HEK293T (cell line): ENCODE results near the gene KIF26B.
A peak's percentile ranks its signal among the peaks of the same experiment; 100 is the strongest.

Source experiments
- CTCF ChIA-PET: fragments of 350-600 bp; formaldehyde crosslinking; extraction: SDS; loops from one replicate; lab custom pipeline; 2021; ENCODE audit warnings: antibody characterized with exemption, inconsistent platforms; lab: Yijun Ruan, JAX
- POLR2A ChIA-PET: fragments of 350-600 bp; formaldehyde crosslinking; extraction: SDS; loops from one replicate; lab custom pipeline; 2020; ENCODE audit warnings: antibody characterized with exemption, inconsistent platforms; lab: Yijun Ruan, JAX
- DNase-seq: peaks from one replicate; pipeline ENCODE4 v3.0.0; 2012; ENCODE audit warnings: mixed read lengths; ENCODE audit errors: extremely low spot score
- ARNT ChIP-seq: fragments of 450-650 bp; IDR thresholded peaks from 2 replicates; pipeline ENCODE4 v1.6.1; 2017; ENCODE audit warnings: mild to moderate bottlenecking
- BHLHE40 ChIP-seq: fragments of 450-650 bp; IDR thresholded peaks from 2 replicates; pipeline ENCODE4 v1.6.1; 2016; ENCODE audit warnings: mild to moderate bottlenecking, moderate library complexity, borderline replicate concordance
- CTBP1 ChIP-seq: fragments of 450-650 bp; IDR thresholded peaks from 2 replicates; pipeline ENCODE4 v1.6.1; 2016; ENCODE audit warnings: borderline replicate concordance
- ELF4 ChIP-seq: fragments of 450-650 bp; IDR thresholded peaks from 2 replicates; pipeline ENCODE4 v1.6.1; 2017; ENCODE audit warnings: antibody characterized with exemption
- FOXA1 ChIP-seq: fragments of 450-650 bp; IDR thresholded peaks from 2 replicates; pipeline ENCODE4 v1.6.1; 2016; ENCODE audit warnings: mild to moderate bottlenecking
- FOXK2 ChIP-seq: fragments of 450-650 bp; IDR thresholded peaks from 2 replicates; pipeline ENCODE4 v1.6.1; 2016; ENCODE audit warnings: mild to moderate bottlenecking
- FOXM1 ChIP-seq: fragments of 450-650 bp; IDR thresholded peaks from 2 replicates; pipeline ENCODE4 v1.6.1; 2017; ENCODE audit warnings: mild to moderate bottlenecking, borderline replicate concordance
- HDGF ChIP-seq: fragments of 450-650 bp; IDR thresholded peaks from 2 replicates; pipeline ENCODE4 v1.6.1; 2017; ENCODE audit warnings: antibody characterized with exemption, borderline replicate concordance
- L3MBTL2 ChIP-seq: fragments of 450-650 bp; conservative IDR thresholded peaks from 2 replicates; pipeline ENCODE4 v1.6.1; 2016; ENCODE audit warnings: mild to moderate bottlenecking
- LEF1 ChIP-seq: fragments of 450-650 bp; IDR thresholded peaks from 2 replicates; pipeline ENCODE4 v1.6.1; 2017; ENCODE audit warnings: mild to moderate bottlenecking, borderline replicate concordance
- NFRKB ChIP-seq: fragments of 450-650 bp; IDR thresholded peaks from 2 replicates; pipeline ENCODE4 v1.6.1; 2016; ENCODE audit warnings: mild to moderate bottlenecking, moderate library complexity
- PKNOX1 ChIP-seq: fragments of 450-650 bp; IDR thresholded peaks from 2 replicates; pipeline ENCODE4 v1.6.1; 2016
- SP1 ChIP-seq: fragments of 450-650 bp; IDR thresholded peaks from 2 replicates; pipeline ENCODE4 v1.6.1; 2017
- SUZ12 ChIP-seq: fragments of 450-650 bp; IDR thresholded peaks from 2 replicates; pipeline ENCODE4 v1.6.1; 2016; ENCODE audit warnings: mild to moderate bottlenecking
- TARDBP ChIP-seq: fragments of 450-650 bp; IDR thresholded peaks from 2 replicates; pipeline ENCODE4 v1.6.1; 2016
- ZNF384 ChIP-seq: fragments of 450-650 bp; IDR thresholded peaks from 2 replicates; pipeline ENCODE4 v1.6.1; 2016

The KIF26B gene

DNA sequence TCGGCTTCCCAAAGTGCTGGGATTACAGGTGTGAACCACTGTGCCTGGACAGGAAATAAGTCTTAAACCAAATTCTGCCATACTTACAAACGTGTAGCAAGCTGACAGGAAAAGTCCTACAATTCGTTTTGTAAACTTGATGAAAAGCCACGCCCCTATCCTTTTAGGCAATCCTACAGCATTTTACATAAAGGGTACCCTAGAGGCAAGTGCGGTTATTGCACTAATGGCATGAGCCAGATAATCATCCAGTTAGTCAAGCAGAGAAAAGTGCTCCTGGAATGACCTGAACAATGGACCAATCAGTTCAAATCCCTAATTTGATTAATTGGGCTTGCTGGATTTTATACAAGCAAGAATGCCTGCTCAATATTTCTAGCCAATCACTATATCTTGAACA is 338.2 kb downstream of the KIF26B start:
- CTCF ChIA-PET: no interaction called here
- POLR2A ChIA-PET: no interaction called here
- peak; percentile 29 for DNase-seq
- TF ChIP-seq FOXM1 (no peak), ELF4 (no peak), ZNF384 (no peak), FOXK2 (no peak), LEF1 (no peak), NFRKB (no peak), SP1 (no peak), ARNT (no peak), FOXA1 (no peak), TARDBP (no peak), CTBP1 (no peak), BHLHE40 (no peak), SUZ12 (no peak), PKNOX1 (no peak)

GRCh38 chr1:245495681-245496080 is 340.9 kb downstream of the KIF26B start:
- ChIA-PET CTCF (no interaction called here), POLR2A (no interaction called here)
- DNase-seq: no peak
- TF ChIP-seq FOXK2 (no peak), SP1 (no peak), NFRKB (no peak), ARNT (no peak), PKNOX1 (no peak), HDGF (no peak), TARDBP (no peak), ZNF384 (no peak), LEF1 (no peak), SUZ12 (no peak), FOXA1 (no peak), ELF4 (no peak), BHLHE40 (no peak), FOXM1 (no peak), L3MBTL2 (no peak), CTBP1 (no peak)

GRCh38 chr1:245500546-245500945 is 345.8 kb downstream of the KIF26B start:
- DNase-seq: no peak
- POLR2A ChIA-PET: no interaction called here

GRCh38 chr1:245501633-245502032 is 346.8 kb downstream of the KIF26B start:
- ChIA-PET CTCF (no interaction called here), POLR2A (no interaction called here)
- no peak for TF ChIP-seq SP1
- no peak for TF ChIP-seq BHLHE40
- TF ChIP-seq L3MBTL2: no peak
- TF ChIP-seq NFRKB: no peak
- TF ChIP-seq SUZ12: no peak
- TF ChIP-seq FOXA1: no peak
- no peak for TF ChIP-seq LEF1
- no peak for TF ChIP-seq PKNOX1
- TF ChIP-seq FOXK2: no peak
- no peak for TF ChIP-seq ARNT
- no peak for TF ChIP-seq TARDBP
- no peak for TF ChIP-seq FOXM1
- no peak for TF ChIP-seq HDGF
- TF ChIP-seq CTBP1: no peak
- no peak for TF ChIP-seq ELF4
- TF ChIP-seq ZNF384: no peak
- DNase-seq: no peak

More at GRCh38 chr1:245500546-245500945, 345.8 kb downstream of the KIF26B start:
- TF ChIP-seq FOXA1 (no peak), HDGF (no peak), FOXM1 (no peak), ZNF384 (no peak), ARNT (no peak), BHLHE40 (no peak), SUZ12 (no peak), CTBP1 (no peak), SP1 (no peak), NFRKB (no peak), LEF1 (no peak), FOXK2 (no peak), L3MBTL2 (no peak), PKNOX1 (no peak)
- CTCF ChIA-PET: no interaction called here

GRCh38 chr1:245503548-245503947 is 348.8 kb downstream of the KIF26B start:
- CTCF ChIA-PET: no interaction called here
- POLR2A ChIA-PET: no interaction called here
- DNase-seq: no peak
- TF ChIP-seq HDGF (no peak), FOXM1 (no peak), ELF4 (no peak), CTBP1 (no peak), ZNF384 (no peak), L3MBTL2 (no peak), NFRKB (no peak), FOXA1 (no peak), TARDBP (no peak), SUZ12 (no peak)

GRCh38 chr1:245510144-245510543 is 355.4 kb downstream of the KIF26B start:
- no peak for DNase-seq
- CTCF ChIA-PET: no interaction called here
- no peak for TF ChIP-seq ZNF384
- TF ChIP-seq TARDBP: no peak
- no peak for TF ChIP-seq NFRKB
- no peak for TF ChIP-seq ARNT
- no peak for TF ChIP-seq SUZ12
- POLR2A ChIA-PET: no interaction called here
